Glutamatergic neuron (in vitro differentiated cells): ENCODE data around the gene ECE2. TPM values are rescaled to one million over a fixed set of nuclear protein-coding genes. Genes with fewer than 3 reads are reported as not detected.
A peak's percentile ranks its signal among the peaks of the same experiment; 100 is the strongest.
"Not testable (repeated sequence)": the region's sequence is repeated elsewhere in the genome, so short reads cannot be mapped to it uniquely, and the experiment has no call there.

Experiments used
- DNase-seq: peaks from one replicate; pipeline ENCODE4 v3.0.0; 2022
- H3K27ac Mint-ChIP-seq: one replicate; pipeline ENCODE4 v1.8.0; 2020; ENCODE audit warnings: mild to moderate bottlenecking, mixed read lengths, inconsistent platforms; ENCODE audit not compliant: unreplicated experiment
- H3K27me3 Mint-ChIP-seq: one replicate; pipeline ENCODE4 v1.8.0; 2020; ENCODE audit warnings: mild to moderate bottlenecking, moderate library complexity, mixed read lengths, inconsistent platforms; ENCODE audit not compliant: unreplicated experiment
- H3K36me3 Mint-ChIP-seq: one replicate; pipeline ENCODE4 v1.8.0; 2020; ENCODE audit warnings: mild to moderate bottlenecking, mixed read lengths, inconsistent platforms; ENCODE audit not compliant: unreplicated experiment
- H3K4me1 Mint-ChIP-seq: one replicate; pipeline ENCODE4 v1.8.0; 2020; ENCODE audit warnings: mild to moderate bottlenecking, low read depth, mixed read lengths, inconsistent platforms; ENCODE audit not compliant: unreplicated experiment
- H3K4me3 Mint-ChIP-seq: one replicate; pipeline ENCODE4 v1.8.0; 2020; ENCODE audit warnings: mild to moderate bottlenecking, mixed read lengths, inconsistent platforms; ENCODE audit not compliant: unreplicated experiment
- H3K9me3 Mint-ChIP-seq: one replicate; pipeline ENCODE4 v1.8.0; 2020; ENCODE audit warnings: mild to moderate bottlenecking, moderate library complexity, mixed read lengths, inconsistent platforms; ENCODE audit not compliant: unreplicated experiment
- CTCF ChIP-seq: fragments of 200-600 bp; sonication (generic); IDR thresholded peaks from one replicate; pipeline ENCODE4 v1.5.0; 2021; ENCODE audit not compliant: partially characterized antibody, unreplicated experiment
- total RNA-seq: library from RNA; stranded (reverse); fragmentation: NEBNext Ultra II Directional; extraction: Animal tissue kit (Norgen Biotek cat#: 25700); gene quantifications from one replicate; pipeline ENCODE4 v1.2.1, GENCODE V29; 2021; ENCODE audit not compliant: unreplicated experiment

ECE2 gene
- total RNA-seq, 1 donor from 2014 or later: 1.6 TPM

DNA sequence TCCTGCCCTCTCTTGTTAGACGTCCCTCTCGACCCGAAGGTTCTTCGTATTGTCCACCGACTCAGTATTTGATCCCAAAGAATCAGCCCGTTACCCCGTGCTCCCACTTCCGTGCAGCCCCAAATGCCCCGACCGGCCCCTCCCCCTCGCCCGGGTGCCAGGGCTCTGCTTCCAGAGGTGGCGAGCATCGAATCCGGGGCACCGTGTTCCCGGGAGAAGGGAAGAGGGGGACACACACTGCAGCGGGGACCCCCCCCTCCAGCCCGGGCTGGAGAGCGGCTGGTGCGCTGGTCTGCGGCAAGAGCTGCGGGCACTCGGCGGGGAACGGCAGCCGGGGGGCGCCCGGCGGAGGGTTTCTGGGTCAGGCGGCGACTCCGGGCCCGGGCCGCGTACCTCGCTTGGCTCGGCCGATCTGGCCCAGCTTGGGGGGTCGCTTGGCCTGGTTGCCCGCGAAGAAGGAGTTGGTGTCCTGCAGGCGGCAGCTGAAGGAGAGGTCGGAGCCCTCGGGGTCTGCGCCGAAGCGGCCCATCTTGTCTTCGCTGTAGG lies 15.0 kb upstream of the ECE2 start:
- peaks cover 6% of the 10 kb centered on the region for H3K4me1 Mint-ChIP-seq
- no peak for DNase-seq
- peak overlapping the region; percentile 74 for H3K27ac Mint-ChIP-seq
- H3K9me3 Mint-ChIP-seq: peaks cover 20% of the 10 kb centered on the region
- H3K27me3 Mint-ChIP-seq: peaks cover 31% of the 10 kb centered on the region
- TF ChIP-seq CTCF: no peak
- H3K36me3 Mint-ChIP-seq: peaks cover 5% of the 10 kb centered on the region
- peak overlapping the region; percentile 91 for H3K4me3 Mint-ChIP-seq

DNA sequence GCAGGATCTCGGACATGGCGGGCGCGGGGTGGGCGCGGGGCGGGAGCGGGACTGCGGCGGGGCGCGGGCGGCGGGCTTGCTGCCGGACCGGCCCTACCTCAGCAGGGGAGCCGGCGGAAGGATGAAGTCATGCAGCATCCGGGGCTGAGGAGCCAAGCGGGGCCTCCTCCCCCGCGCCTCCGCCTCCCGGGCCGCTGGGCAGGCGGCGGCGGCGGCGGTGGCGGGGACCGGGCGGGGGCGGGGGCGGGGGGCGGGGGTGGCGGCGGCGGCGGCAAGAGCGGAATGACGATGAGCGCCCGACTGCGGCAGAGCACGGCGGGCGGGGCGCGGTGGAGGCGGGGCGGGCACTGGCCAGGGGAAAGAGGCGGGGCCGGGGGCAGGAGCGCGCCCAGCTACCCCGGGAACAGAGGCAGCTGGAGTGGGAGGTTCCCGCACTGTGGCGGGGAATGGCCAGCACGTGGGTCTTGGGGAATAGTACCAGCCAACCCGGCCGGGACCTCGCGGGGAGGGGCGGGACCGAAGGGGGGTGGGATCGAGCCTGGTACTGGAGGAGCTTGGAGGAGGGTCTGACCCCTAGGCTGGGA lies 14.5 kb upstream of the ECE2 start, which contains the start of gene CAMK2N2:
Gene CAMK2N2 (minus strand): TSS at position 284 of the 584 bp plus-strand sequence. CDS start 268 bp downstream, at position 16.
- H3K4me3 Mint-ChIP-seq: peak within 1 kb of the TSS; percentile 91
- DNase-seq: peak; percentile 87
- H3K9me3 Mint-ChIP-seq: peaks cover 20% of the 10 kb centered on the region
- peaks cover 6% of the 10 kb centered on the region for H3K4me1 Mint-ChIP-seq
- peaks cover 5% of the 10 kb centered on the region for H3K36me3 Mint-ChIP-seq
- no peak for TF ChIP-seq CTCF
- peak within 1 kb of the TSS; percentile 74 for H3K27ac Mint-ChIP-seq
- peaks cover 31% of the 10 kb centered on the region for H3K27me3 Mint-ChIP-seq

- peak; percentile 39 for DNase-seq
- TF ChIP-seq CTCF: no peak
- Mint-ChIP-seq H3K9me3 (peaks cover 20% of the 10 kb centered on the region), H3K4me1 (peaks cover 6% of the 10 kb centered on the region), H3K27ac (peak overlapping the region; percentile 25), H3K36me3 (peaks cover 5% of the 10 kb centered on the region), H3K27me3 (peaks cover 31% of the 10 kb centered on the region), H3K4me3 (peak overlapping the region; percentile 91)
Observed at GRCh38 chr3:184261854-184262763, 13.7 kb upstream of the ECE2 start.

- Mint-ChIP-seq H3K27me3 (peaks cover 25% of the 10 kb centered on the region), H3K9me3 (peaks cover 18% of the 10 kb centered on the region)
Observed at GRCh38 chr3:184262764-184263179, 13.1 kb upstream of the ECE2 start.

DNA sequence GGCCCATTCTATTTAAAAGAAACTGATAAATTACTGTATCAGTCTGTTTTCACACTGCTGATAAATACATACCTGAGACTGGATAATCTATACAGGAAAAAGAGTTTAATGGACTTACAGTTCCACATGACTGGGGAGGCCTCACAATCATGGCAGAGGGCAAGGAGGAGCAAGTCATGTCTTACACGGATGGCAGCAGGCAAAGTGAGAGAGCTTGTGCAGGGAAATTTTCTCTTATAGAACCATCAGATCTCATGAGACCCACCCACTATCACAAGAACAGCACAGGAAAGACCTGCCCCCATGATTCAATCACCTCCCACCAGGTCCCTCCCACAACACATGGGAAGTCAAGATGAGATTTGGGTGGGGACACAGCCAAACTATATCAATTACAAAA lies 8.6 kb upstream of the ECE2 start:
- not testable (repeated sequence) for H3K4me1 Mint-ChIP-seq, H3K9me3 Mint-ChIP-seq, H3K36me3 Mint-ChIP-seq, DNase-seq, H3K27me3 Mint-ChIP-seq, H3K27ac Mint-ChIP-seq, H3K4me3 Mint-ChIP-seq

More at GRCh38 chr3:184262764-184263179, 13.1 kb upstream of the ECE2 start:
- peaks cover 6% of the 10 kb centered on the region for H3K4me1 Mint-ChIP-seq
- TF ChIP-seq CTCF: no peak
- no peak overlapping the region for H3K27ac Mint-ChIP-seq
- peaks cover 5% of the 10 kb centered on the region for H3K36me3 Mint-ChIP-seq
- peak overlapping the region; percentile 91 for H3K4me3 Mint-ChIP-seq
- no peak for DNase-seq
